Fibroblast of lung (primary cell): Measurements from ENCODE around the gene MDK. TPM values are rescaled to one million over a fixed set of nuclear protein-coding genes. Genes with fewer than 3 reads are reported as not detected.

Source experiments
- DNase-seq, 2 donors: peaks; one replicate each; pipeline versions ENCODE4 v3.0.0 to v3.0.0-alpha.2; 2010; ENCODE audit warnings: low read depth in 2 of 2
- H2AFZ ChIP-seq: 2 replicates; pipeline ENCODE4 v1.5.1; 2012; ENCODE audit warnings: low read length, control low read depth, inconsistent platforms
- H3K27ac ChIP-seq: 2 replicates; pipeline ENCODE4 v1.5.1; 2011; ENCODE audit warnings: low read length, control low read depth; ENCODE audit not compliant: insufficient read depth
- H3K27me3 ChIP-seq: 2 replicates; pipeline ENCODE4 v1.5.1; 2011; ENCODE audit warnings: mild to moderate bottlenecking, low read length; ENCODE audit not compliant: control insufficient read depth, insufficient read depth
- H3K36me3 ChIP-seq: 2 replicates; pipeline ENCODE4 v1.5.1; 2011; ENCODE audit warnings: low read length; ENCODE audit not compliant: control insufficient read depth, insufficient read depth
- H3K4me1 ChIP-seq: 2 replicates; pipeline ENCODE4 v1.5.1; 2011; ENCODE audit warnings: low read length; ENCODE audit not compliant: control insufficient read depth, insufficient read depth; ENCODE audit errors: extremely low read depth
- H3K4me2 ChIP-seq: 2 replicates; pipeline ENCODE4 v1.5.1; 2011; ENCODE audit warnings: low read length, control low read depth; ENCODE audit not compliant: insufficient read depth; ENCODE audit errors: extremely low read depth
- H3K4me3 ChIP-seq, 4 experiments: fragments of 200-600 bp in 1 of 4; sonication (generic) in 1 of 4; replicated peaks in 1 of 4; 2 replicates each; pipeline ENCODE4 v1.5.1; 2011 to 2016; ENCODE audit warnings: low read length in 4 of 4, low read depth in 3 of 4, mild to moderate bottlenecking in 3 of 4, control low read depth in 2 of 4, inconsistent platforms in 1 of 4, mixed read lengths in 1 of 4; ENCODE audit not compliant: insufficient read depth in 1 of 4; ENCODE audit errors: control extremely low read depth in 1 of 4
- H3K79me2 ChIP-seq: 2 replicates; pipeline ENCODE4 v1.5.1; 2012; ENCODE audit warnings: mild to moderate bottlenecking, low read length, inconsistent platforms; ENCODE audit not compliant: control insufficient read depth, insufficient read depth
- H3K9ac ChIP-seq: 2 replicates; pipeline ENCODE4 v1.5.1; 2011; ENCODE audit warnings: mild to moderate bottlenecking, low read length, control low read depth; ENCODE audit not compliant: insufficient read depth
- H3K9me3 ChIP-seq: 2 replicates; pipeline ENCODE4 v1.5.1; 2012; ENCODE audit warnings: low read depth, low read length; ENCODE audit not compliant: control insufficient read depth, insufficient read depth
- H4K20me1 ChIP-seq: 2 replicates; pipeline ENCODE4 v1.5.1; 2011; ENCODE audit warnings: low read length; ENCODE audit not compliant: control insufficient read depth, insufficient read depth; ENCODE audit errors: extremely low read depth
- CTCF ChIP-seq, 2 donors: IDR thresholded peaks in 1 of 2; conservative IDR thresholded peaks in 1 of 2; 1 replicate in 1 of 2; 2 replicates in 1 of 2; pipeline ENCODE4 v1.5.1; 2011 to 2012; ENCODE audit warnings: low read length in 2 of 2, control low read depth in 1 of 2, inconsistent platforms in 1 of 2, low read depth in 1 of 2, mild to moderate bottlenecking in 1 of 2
- EZH2 ChIP-seq: IDR thresholded peaks from 2 replicates; pipeline ENCODE4 v1.5.1; 2012; ENCODE audit warnings: low read length, control low read depth, mild to moderate bottlenecking; ENCODE audit errors: missing control alignments
- polyA plus RNA-seq, 2 donors: library from polyadenylated mRNA; depleted of rRNA in 1 of 2; stranded (reverse) in 1 of 2; unstranded in 1 of 2; fragments of >200 nt; gene quantifications; 2 replicates each; pipeline ENCODE4 v1.2.1, GENCODE V29; 2011 to 2012; ENCODE audit warnings: missing spikeins in 1 of 2
- total RNA-seq: library from RNA; depleted of rRNA; stranded (reverse); fragments of >200 nt; gene quantifications from 2 replicates; pipeline ENCODE4 v1.2.1, GENCODE V29; 2014

The MDK gene
- total and polyA plus RNA-seq, 2 donors (not counting 1 experiment from before 2014, with no cell fraction given), result 44.6 to 131 TPM

DNA sequence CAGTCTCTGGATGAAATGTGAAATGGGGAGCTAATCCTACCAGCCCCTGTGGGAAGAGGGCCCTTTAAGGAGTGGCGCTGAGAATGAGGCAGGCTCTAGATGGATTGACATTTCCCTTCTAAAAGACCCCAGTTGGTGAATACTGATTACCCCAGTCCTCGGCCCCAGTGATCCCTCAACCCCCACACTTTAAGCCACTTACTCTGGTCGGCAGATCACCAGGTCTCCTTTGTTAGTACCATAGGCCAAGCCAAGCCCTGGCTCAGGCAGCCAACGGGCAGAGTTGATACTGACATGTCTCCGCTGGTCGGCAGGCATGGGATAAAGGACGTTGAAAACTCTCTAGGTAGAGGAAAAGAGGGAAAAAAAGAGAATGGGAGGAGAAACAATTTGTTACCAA, 36.2 kb downstream of the MDK start:
- no peaks in the 10 kb centered on the region for H3K79me2 ChIP-seq
- no peak for TF ChIP-seq EZH2
- no peak for TF ChIP-seq CTCF (conservative IDR thresholded peaks at IDR 0.05 in 1 of 2, IDR thresholded peaks at IDR 0.05 in 1 of 2; ENCODE audit: low read depth in 1 of 2, low read length in 2 of 2)

GRCh38 chr11:46418751-46419150, 37.3 kb downstream of the MDK start:
- Histone ChIP-seq H4K20me1 (no peaks in the 10 kb centered on the region), H3K9ac (no peak overlapping the region), H3K4me2 (no peak overlapping the region), H3K36me3 (peaks cover 11% of the 10 kb centered on the region), H3K4me1 (no peaks in the 10 kb centered on the region), H3K9me3 (no peaks in the 10 kb centered on the region), H3K79me2 (no peaks in the 10 kb centered on the region), H3K27me3 (no peaks in the 10 kb centered on the region), H3K4me3 (no peak overlapping the region), H3K27ac (no peak overlapping the region), H2AFZ (no peak overlapping the region)
- no peak for DNase-seq
- no peak for TF ChIP-seq CTCF (conservative IDR thresholded peaks at IDR 0.05 in 1 of 2, IDR thresholded peaks at IDR 0.05 in 1 of 2; ENCODE audit: low read depth in 1 of 2, low read length in 2 of 2)
- no peak for TF ChIP-seq EZH2

More for the DNA sequence above, 36.2 kb downstream of the MDK start:
- DNase-seq, result no peak
- H3K9me3 ChIP-seq, result no peaks in the 10 kb centered on the region
- no peaks in the 10 kb centered on the region for H3K27me3 ChIP-seq
- H3K9ac ChIP-seq, result no peak overlapping the region
- no peak overlapping the region for H3K4me2 ChIP-seq
- no peaks in the 10 kb centered on the region for H3K4me1 ChIP-seq
- H3K27ac ChIP-seq, result no peak overlapping the region
- H4K20me1 ChIP-seq, result no peaks in the 10 kb centered on the region
- H2AFZ ChIP-seq, result no peak overlapping the region
- H3K36me3 ChIP-seq, result peaks cover 11% of the 10 kb centered on the region
- H3K4me3 ChIP-seq, result no peak overlapping the region

- H3K4me3 ChIP-seq, result no peak overlapping the region
- no peaks in the 10 kb centered on the region for H4K20me1 ChIP-seq
- no peak overlapping the region for H3K4me2 ChIP-seq
- H3K9me3 ChIP-seq, result no peaks in the 10 kb centered on the region
- no peak for TF ChIP-seq CTCF (conservative IDR thresholded peaks at IDR 0.05 in 1 of 2, IDR thresholded peaks at IDR 0.05 in 1 of 2; ENCODE audit: low read depth in 1 of 2, low read length in 2 of 2)
- no peak for TF ChIP-seq EZH2
- no peak overlapping the region for H3K27ac ChIP-seq
- H3K27me3 ChIP-seq, result no peaks in the 10 kb centered on the region
- H3K9ac ChIP-seq, result no peak overlapping the region
- H3K36me3 ChIP-seq, result peaks cover 8% of the 10 kb centered on the region
- H3K79me2 ChIP-seq, result no peaks in the 10 kb centered on the region
- H3K4me1 ChIP-seq, result no peaks in the 10 kb centered on the region
- no peak for DNase-seq
- no peak overlapping the region for H2AFZ ChIP-seq
Measured at GRCh38 chr11:46420513-46420912, 39.0 kb downstream of the MDK start.
